Body of pancreas (tissue), 4 donors: ENCODE measurements around the gene AQP4.

ENCODE experiments used
- POLR2A ChIP-seq, 3 donors: fragments of 450-650 bp; IDR thresholded peaks; one replicate each; pipeline ENCODE4 v1.6.1; 2016; ENCODE audit warnings: antibody characterized with exemption in 3 of 3, mild to moderate bottlenecking in 2 of 3
- TF ChIP-seq, protein P1 (sequence below), 7 experiments: fragments of 450-650 bp in 4 of 7; fragments of 200-600 bp in 3 of 7; sonication (generic) in 3 of 7; IDR thresholded peaks; one replicate each; pipeline ENCODE4 v1.5.1; 2016 to 2019; ENCODE audit warnings: antibody characterized with exemption in 7 of 7

DNA sequence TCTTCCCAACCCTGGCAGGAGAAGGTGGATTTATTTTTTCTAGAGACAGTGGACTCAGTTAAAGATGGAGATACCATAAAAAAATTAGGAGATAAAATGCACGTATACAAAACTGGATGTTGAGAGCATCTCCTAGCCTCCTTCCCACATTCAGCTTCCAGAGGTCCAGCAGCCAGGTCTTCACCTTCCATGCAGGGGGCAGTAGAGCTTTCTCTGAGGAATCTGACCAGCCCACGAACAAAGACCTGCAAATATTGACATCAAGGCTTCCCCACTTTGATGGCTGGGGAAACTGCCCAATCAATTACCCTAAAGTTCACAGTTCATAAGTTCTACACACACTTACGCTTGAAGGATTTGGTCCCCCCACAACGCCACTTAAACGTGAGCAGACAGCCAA lies 24.5 kb downstream of the AQP4 start:
- TF ChIP-seq, protein P1, sequence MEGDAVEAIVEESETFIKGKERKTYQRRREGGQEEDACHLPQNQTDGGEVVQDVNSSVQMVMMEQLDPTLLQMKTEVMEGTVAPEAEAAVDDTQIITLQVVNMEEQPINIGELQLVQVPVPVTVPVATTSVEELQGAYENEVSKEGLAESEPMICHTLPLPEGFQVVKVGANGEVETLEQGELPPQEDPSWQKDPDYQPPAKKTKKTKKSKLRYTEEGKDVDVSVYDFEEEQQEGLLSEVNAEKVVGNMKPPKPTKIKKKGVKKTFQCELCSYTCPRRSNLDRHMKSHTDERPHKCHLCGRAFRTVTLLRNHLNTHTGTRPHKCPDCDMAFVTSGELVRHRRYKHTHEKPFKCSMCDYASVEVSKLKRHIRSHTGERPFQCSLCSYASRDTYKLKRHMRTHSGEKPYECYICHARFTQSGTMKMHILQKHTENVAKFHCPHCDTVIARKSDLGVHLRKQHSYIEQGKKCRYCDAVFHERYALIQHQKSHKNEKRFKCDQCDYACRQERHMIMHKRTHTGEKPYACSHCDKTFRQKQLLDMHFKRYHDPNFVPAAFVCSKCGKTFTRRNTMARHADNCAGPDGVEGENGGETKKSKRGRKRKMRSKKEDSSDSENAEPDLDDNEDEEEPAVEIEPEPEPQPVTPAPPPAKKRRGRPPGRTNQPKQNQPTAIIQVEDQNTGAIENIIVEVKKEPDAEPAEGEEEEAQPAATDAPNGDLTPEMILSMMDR (IDR thresholded peaks at IDR 0.05), result no peak
- no peak for TF ChIP-seq POLR2A (IDR thresholded peaks at IDR 0.05)
